ENCODE measurements around the gene RARRES1.
"Not testable (repeated sequence)": the region's sequence is repeated elsewhere in the genome, so short reads cannot be mapped to it uniquely, and the experiment has no call there.

The RARRES1 gene

GRCh38 chr3:158731486-158731885 lies 771 bp downstream of the RARRES1 start:
- DNase-seq = no peak

DNA sequence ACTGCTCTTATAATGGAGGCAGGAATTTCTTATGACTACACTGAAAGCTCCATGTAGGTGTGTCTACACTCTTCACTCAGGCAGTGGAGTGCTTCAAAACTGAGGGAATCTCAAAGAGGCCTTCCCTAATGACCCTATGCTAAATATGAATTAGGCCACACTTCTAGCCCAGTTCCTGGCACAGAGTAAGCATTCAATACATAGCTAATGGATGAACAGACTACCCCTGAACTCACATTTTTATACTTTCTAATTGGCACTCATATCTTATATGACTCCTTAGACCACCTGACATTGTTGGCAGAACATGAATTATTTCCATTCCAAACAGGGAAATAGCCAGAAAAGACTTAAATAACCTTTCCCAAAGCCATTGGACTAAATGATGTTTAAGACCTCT lies 3.4 kb downstream of the RARRES1 start:
- no peak for DNase-seq

- DNase-seq = no peak
These were observed 4.2 kb downstream of the RARRES1 start for GRCh38 chr3:158728061-158728377.

- DNase-seq = no peak
These were observed 4.8 kb downstream of the RARRES1 start for GRCh38 chr3:158727206-158728060.

- no peak for DNase-seq
These were observed 6.8 kb downstream of the RARRES1 start for GRCh38 chr3:158725348-158726011.

DNA sequence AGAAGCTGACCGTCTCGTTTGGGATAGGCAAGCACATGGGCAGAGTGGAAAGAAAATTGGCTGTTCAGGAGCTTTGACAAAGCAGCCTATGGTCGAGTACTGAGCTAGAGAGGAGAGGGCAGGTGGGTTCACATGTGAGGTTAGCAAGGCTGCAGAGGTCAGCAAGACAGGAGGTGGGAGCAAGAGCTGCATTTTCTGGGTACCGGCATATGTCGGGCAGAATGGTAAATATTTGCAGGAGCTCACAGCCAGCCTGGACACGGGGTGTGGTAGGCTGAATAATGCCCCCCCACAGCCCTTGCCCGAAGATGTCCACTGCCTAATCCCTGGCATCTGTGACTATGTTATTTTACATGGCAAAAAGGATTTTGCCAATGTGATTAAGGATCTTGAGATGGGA lies 8.3 kb downstream of the RARRES1 start:
- no peak for DNase-seq

DNA sequence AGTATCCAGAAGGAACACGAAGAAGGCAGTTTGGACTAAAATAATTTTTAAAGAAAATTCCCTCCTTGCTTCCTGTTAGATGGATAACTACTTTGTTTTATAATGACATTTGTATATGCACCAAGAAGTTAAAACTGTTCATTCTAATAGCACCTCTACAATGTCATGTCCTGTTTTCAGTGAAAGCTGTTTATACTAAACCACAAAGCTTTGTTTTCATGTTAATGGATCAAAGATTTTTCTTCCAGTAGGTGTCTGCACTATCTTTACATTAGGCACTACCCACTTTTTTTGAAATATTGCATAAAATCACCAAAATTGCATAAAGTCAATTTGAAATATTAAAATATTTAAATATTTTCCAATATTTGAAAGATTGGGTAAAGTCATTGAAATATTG lies 10.1 kb downstream of the RARRES1 start:
- DNase-seq = no peak

GRCh38 chr3:158718490-158719170 lies 13.6 kb downstream of the RARRES1 start:
- DNase-seq = no peak

- no peak for DNase-seq
These were observed 14.7 kb downstream of the RARRES1 start for GRCh38 chr3:158717576-158717975.

DNA sequence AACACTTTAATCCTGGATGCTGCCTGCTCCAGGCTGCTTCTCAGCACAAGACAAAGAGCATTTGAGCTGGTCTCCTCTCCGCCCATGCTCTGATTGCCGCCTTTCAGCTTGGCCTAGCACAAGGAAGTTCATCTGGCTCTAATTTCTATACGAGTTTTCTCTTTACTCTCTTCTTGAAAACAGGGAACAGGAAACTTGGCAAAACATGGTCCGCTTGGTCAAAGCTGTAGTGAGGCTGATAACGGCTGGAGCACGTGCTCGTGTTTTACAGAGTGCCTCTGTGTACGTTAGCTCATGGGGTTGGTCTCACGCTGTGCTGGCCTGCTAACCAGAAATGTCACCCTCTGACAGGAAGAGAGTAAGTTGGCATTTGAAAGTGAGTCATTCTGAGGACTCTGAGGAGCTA lies 19.2 kb downstream of the RARRES1 start:
- DNase-seq = no peak

GRCh38 chr3:158712443-158712842 lies 19.8 kb downstream of the RARRES1 start:
- DNase-seq = no peak

DNA sequence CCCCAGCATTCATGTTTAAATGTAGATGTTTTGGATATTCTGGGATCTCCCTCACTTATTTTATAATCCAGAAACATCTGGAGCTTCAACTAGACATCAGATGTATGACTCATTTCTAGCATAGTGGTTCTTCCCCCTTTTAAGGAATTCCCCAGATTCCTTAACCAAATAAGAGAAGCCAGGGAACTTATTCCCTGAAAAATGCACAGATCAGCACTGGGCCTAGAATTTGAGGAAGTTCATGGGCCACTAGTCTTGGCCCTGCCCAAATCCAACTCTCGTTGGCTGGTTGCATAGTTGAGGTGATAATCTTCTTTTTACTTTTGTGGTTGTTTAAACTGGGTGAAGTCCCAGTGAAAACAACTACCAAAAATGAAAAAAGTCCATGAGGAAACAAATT lies 20.4 kb downstream of the RARRES1 start:
- no peak for DNase-seq

DNA sequence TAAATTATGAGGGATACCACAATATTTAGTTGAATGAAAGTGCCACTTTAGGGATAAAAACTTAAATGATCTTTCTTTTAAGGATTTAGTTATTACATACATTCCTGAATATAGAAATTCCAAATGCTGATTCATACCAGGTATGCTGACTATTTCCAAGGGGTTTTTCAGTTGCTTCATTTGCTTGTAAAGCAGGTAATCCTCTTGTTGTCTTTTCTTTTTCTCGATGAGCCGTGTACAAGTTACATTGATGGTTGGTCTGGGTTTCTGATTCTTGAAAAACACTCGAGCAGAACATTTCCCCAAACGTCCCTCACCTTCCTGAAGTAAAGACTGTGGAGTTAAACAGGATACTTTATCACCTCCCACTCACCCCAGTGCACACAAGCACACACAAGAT lies 21.7 kb downstream of the RARRES1 start:
- no peak for DNase-seq

- no peak for DNase-seq
These were observed 22.6 kb downstream of the RARRES1 start for GRCh38 chr3:158709666-158710083.

- no peak for DNase-seq
These were observed 28.7 kb downstream of the RARRES1 start for GRCh38 chr3:158703566-158703965.

- no peak for DNase-seq
These were observed 29.3 kb downstream of the RARRES1 start for GRCh38 chr3:158702815-158703481.

- DNase-seq = no peak
These were observed 30.7 kb downstream of the RARRES1 start for GRCh38 chr3:158701420-158702065.

DNA sequence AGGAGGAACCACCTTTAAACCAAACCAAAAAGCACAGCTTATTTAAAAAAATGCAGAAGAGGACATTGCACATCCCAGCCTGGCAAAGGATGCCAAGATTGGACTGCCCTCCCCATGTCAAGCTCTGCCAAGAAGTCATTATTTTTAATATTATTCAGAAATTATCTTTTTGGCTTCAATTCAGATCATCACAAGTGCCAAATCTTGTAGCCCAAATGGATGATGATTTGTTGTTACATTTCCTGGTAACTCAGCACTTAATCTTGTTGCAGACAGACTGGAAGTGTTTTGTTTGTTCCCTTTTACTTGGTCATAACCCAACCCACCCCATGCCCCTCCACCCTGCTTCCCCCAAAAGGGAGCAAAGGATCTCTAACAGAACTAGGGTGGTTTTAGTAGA lies 31.7 kb downstream of the RARRES1 start:
- no peak for DNase-seq

DNA sequence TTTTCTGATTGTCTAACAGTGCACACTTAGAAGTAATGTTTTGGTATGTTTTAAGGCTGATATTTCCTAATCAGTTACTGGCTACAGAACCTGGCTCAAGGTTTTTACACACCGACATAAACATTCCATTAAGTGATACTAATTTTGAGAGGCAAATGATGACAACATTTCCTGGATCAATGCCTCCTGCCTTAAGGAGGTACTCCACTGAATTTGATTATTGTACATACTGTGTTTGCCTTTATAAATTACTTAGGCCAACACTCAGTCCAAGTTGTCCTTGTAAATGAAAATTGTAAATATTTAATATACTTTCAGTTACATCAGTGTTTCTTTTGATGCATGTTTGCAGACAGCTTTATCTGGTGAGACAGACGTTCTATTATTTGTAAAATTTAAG lies 35.6 kb downstream of the RARRES1 start:
- no peak for DNase-seq

DNA sequence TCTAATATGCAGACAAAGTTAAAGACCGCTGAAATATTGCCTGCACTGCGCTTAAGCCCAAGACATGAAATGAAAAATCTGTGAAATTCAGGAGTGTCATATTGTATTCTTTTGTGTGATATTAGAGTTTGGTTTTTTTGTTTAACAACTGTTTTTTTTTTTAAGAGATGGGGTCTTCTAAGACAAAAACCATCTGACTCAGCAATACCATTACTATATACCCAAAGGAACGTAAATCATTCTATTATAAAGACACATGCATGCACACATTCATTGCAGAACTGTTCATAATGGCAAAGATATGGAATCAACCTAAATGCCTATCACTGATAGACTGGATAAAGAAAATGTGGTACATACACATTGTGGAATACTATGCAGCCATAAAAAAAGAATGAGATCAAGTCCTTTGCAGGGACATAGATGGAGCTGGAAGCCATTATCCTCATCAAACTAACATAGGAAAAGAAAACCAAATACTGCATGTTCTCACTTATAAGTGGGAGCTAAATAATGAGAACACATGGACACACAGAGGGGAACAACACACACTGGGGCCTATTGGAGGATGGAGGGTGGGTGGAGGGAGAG lies 38.3 kb downstream of the RARRES1 start:
- DNase-seq = not testable (repeated sequence)

GRCh38 chr3:158685159-158685558 lies 47.1 kb downstream of the RARRES1 start:
- no peak for DNase-seq

GRCh38 chr3:158683230-158683962 lies 48.9 kb downstream of the RARRES1 start:
- no peak for DNase-seq

Data from NCI-H510A (cell line).